ENCODE measurements around the gene SPECC1L.

Gene SPECC1L

GRCh38 chr22:24361976-24362646, 91.5 kb downstream of the SPECC1L start:
- no peak for DNase-seq

GRCh38 chr22:24363243-24363642, 92.6 kb downstream of the SPECC1L start:
- DNase-seq = no peak

GRCh38 chr22:24366701-24367100, 96.1 kb downstream of the SPECC1L start:
- DNase-seq = no peak

- DNase-seq = peak; percentile 56
Observed at GRCh38 chr22:24367841-24368240, 97.2 kb downstream of the SPECC1L start.

- no peak for DNase-seq
Observed at GRCh38 chr22:24370401-24370800, 99.8 kb downstream of the SPECC1L start.

- DNase-seq = no peak
Observed at GRCh38 chr22:24376002-24376401, 105.4 kb downstream of the SPECC1L start.

- DNase-seq = no peak
Observed at GRCh38 chr22:24376586-24376985, 106.0 kb downstream of the SPECC1L start.

GRCh38 chr22:24379536-24379935, 108.9 kb downstream of the SPECC1L start:
- DNase-seq = peak; percentile 38

DNA sequence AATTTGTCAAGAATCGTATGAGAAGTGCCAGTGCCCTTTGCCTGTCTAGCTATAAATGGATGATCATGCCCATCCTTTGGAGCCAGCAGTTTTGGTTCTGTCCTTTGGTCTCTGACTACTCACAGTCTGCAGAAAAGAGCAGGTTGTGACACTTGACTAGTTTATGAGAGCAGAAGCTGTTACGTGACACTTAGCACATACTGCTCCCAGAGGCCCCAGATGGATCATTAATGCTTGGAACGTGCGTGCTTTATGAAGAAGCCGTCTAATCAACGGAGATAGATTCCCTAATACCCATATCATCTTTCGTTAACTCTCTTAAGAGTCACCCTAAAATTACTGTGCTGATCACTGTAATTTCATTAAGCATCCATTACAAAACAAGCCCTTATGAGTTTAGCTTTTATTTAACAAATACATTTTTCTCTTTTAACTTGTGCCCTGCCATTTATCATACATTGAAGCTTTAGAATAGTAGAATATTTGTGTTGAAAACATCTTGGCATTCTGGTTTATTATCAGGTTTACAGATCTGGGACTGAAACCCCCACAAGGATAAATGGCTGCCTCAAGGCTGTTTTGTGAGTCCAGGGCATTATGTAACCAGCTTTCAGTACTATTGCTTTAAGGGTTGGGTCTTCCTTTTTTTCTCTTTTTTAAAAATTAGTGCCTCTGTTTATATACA, 109.7 kb downstream of the SPECC1L start:
- DNase-seq = no peak

- DNase-seq = no peak
Observed at GRCh38 chr22:24380905-24381230, 110.2 kb downstream of the SPECC1L start.

DNA sequence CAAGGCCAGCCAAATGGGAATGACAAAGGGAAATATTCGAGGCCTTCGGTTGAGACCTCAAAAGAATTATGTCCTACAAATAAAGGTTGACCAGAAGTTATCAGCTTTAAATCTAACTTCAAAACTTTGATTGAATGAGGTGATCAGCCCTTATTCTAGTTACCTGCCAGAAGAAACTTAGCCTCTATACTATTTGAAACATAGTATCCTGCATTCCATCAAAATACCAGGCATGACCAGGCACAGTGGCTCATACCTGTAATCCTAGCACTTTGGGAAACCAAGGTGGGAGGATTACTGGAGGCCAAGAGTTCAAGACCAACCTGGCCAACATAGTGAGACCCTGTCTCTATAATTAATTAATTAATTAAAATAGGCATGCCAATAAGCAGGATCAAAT, 112.4 kb downstream of the SPECC1L start:
- DNase-seq = no peak

DNA sequence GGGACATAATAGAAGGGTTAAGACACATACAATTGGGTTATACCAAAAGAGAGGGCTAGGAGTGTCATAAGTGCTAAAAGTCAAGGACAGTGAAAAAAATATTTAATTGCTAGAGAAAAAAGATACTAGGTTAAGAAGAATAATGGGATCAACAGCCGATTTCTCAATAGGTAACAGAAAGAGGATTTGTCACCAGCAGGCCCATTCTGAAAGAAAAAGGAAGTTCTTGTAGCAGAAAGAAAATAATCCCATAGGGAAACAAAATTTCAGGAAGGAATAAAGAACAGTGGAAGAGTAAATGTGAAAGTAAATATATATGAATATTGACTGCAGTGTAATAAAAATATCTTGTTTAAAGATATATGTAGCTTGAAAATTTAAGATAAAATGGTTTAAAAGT, 113.5 kb downstream of the SPECC1L start:
- no peak for DNase-seq

DNA sequence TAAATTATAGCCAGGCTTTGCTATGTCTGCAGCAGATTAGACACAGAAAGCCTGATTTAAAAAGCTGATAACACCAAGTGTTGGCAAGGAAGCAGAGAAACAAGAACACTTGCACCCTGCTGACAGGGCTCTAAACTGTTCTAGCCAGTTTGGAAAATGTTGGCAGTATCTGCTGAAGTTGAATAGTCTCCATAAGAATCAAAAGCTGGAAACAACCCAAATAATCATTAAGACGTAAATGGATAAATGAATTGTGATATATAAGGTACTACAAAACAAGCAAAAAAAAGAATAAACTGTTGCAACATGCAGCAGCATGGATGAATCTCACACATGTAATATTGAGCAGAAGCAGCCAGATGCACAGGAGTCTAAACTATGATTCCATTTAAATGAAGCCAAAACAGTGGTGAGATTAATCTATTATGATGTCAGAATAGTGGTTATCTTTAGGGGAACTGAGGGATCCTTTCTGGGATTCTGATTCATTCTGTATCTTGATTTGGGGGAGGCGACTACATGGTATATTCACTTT, 116.4 kb downstream of the SPECC1L start:
- peak; percentile 28 for DNase-seq

- no peak for DNase-seq
Observed at GRCh38 chr22:24389680-24390079, 119.0 kb downstream of the SPECC1L start.

DNA sequence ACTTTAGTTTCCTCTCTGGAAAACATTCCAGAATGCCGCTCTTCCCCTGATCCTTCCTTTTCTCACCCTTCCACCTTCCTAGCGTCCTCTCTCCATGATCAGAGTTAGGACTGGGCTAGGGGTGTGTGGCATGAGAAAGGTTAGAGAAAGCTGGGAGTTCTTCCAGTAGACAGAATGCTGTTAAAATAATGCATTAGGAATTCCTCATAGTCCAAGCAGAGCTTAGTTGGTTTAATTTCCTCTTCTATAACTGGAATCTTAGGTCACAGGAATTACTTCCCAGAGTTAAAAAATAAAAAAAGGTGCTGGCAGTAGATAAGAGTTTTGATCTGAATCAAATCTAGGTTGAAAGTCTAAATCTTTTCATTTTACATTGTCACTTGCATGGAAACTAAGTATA, 119.5 kb downstream of the SPECC1L start:
- DNase-seq = no peak

DNA sequence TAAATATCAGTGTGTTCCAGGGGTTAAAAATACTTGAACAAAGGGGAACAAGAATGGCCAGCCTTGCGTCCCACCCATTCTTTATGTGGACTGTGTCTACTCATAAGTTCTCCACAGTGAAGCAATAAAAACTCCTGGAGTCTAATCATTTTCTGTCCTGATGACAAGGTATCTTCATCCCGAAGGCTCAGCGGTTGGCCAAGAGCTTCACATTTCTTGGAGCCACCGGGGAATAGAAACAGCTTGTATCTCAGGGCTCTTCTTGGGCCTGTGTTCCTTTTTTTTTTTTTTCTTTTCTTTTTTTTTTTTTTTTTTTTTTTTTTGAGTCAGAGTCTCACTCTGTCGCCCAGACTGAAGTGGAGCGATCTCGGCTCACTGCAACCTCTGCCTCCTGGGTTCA, 119.9 kb downstream of the SPECC1L start:
- DNase-seq = peak; percentile 49

GRCh38 chr22:24391836-24392217, 121.2 kb downstream of the SPECC1L start:
- DNase-seq = peak; percentile 59

- no peak for DNase-seq
Observed at GRCh38 chr22:24392218-24392931, 121.7 kb downstream of the SPECC1L start.

DNA sequence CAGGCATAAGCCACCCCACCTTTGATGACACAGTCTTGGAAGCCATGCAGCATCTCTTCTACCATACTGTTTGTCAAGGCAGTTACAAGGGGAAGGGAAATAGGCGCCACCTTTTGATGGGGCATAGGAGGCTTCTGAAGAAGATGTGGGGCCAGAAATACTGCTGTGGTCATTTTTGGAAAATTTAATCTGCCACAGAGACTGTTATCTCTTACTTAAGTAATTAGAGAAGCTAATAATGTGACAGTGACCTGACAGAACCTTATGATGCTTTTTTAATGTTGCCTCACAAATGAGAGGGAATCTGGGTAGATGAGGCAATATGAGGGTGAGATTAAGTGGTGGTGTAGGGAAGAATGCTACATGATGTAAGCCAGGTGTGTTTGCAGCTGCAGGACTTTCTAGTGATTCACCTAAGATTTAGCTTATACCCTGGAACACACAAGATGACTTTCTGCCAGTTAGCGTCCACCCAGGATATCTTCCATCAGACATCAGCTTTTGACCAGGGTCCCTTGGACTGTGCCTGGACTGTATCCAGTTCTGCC, 122.5 kb downstream of the SPECC1L start:
- DNase-seq = no peak

DNA sequence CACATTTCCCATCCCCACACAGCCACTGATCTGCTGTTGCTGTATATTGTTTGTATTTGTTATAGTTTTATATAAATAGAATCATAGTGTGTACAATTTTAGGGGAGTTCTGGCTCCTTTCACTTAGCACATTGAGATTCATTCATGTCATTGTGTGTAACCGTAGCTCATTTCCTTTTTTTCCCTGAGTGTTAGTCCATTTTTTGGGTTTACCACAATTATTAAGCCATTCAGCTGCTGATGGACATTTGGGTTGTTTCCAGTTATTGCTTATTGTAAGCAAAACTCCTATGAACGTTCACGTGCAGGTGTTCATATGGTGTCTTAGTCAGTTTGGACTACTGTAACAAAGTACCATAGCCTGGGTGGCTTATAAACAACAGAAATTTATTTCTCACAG, 123.2 kb downstream of the SPECC1L start:
- DNase-seq = no peak

DNA sequence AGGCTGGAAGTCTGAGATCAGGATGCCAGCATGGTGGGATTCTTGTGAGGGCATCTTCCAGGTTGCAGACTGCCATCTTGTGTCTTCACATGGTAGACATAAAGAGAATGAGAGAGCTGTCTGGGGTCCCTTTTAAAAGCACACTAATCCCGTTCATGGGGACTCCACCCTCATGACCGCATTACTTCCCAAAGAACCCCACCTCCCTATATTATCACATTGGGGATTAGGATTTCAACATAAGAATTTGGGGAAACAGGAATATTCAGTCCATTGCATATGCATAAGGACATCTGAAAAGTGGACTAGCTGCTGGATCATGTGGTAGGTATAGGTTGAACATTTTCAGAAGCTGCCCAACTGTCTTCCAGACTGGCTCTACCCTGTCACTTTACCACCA, 123.6 kb downstream of the SPECC1L start:
- no peak for DNase-seq

- DNase-seq = no peak
Observed at GRCh38 chr22:24398409-24398808, 127.8 kb downstream of the SPECC1L start.

- DNase-seq = no peak
Observed at GRCh38 chr22:24400034-24400725, 129.5 kb downstream of the SPECC1L start.
